ENCODE results near the gene ST3GAL3. TPM values are rescaled to one million over a fixed set of nuclear protein-coding genes. Genes with fewer than 3 reads are reported as not detected.

The ST3GAL3 gene
- total and polyA plus RNA-seq, 2 of the 13 experiments (the other 11 are each of a cell fraction or from before 2014, with no cell fraction given) = 5.1 to 8.1 TPM

DNA sequence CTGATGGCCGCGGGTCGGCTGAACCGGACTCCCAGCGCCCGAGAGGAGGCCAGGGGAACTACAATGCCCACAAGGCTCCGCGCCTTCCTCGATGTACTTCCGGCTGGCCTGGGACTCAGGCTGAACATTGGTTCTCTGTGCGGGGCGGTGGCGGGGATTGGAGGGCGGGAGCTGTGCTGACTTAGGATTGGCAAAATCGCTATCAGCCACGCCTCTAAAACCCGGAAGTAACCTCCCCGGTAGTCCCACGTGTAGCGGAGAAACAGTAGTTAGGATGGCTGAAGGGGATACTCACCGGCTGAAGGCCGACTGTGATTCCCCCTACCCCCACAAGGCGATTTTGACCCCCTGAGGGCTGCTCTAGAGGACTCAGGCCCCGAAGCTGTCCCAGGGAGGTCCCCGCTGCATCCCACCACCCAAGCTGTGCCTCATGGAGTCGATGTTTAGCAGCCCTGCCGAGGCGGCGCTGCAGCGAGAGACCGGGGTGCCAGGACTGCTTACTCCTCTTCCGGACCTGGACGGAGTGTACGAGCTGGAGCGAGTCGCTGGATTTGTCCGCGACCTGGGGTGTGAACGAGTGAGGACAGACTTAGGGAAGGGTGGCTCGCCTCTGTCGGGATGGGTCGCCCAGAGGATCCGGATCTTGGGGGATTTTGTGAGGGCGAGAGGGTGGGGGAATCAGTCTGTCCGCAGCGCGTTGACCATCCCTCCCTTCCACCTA is 262.6 kb downstream of the ST3GAL3 start, which contains the start of gene DPH2 (continued):
- TF ChIP-seq, protein P1, sequence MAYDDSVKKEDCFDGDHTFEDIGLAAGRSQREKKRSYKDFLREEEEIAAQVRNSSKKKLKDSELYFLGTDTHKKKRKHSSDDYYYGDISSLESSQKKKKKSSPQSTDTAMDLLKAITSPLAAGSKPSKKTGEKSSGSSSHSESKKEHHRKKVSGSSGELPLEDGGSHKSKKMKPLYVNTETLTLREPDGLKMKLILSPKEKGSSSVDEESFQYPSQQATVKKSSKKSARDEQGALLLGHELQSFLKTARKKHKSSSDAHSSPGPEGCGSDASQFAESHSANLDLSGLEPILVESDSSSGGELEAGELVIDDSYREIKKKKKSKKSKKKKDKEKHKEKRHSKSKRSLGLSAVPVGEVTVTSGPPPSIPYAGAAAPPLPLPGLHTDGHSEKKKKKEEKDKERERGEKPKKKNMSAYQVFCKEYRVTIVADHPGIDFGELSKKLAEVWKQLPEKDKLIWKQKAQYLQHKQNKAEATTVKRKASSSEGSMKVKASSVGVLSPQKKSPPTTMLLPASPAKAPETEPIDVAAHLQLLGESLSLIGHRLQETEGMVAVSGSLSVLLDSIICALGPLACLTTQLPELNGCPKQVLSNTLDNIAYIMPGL (CRISPR knock-in tag; IDR thresholded peaks at IDR 0.05; ENCODE audit: borderline replicate concordance in 1 of 2, low read depth in 1 of 2) = no peak
- TF ChIP-seq NFE2 (CRISPR knock-in tag; IDR thresholded peaks at IDR 0.05) = no peak
- no peak for TF ChIP-seq ZFYVE20 (CRISPR knock-in tag; IDR thresholded peaks at IDR 0.05; ENCODE audit: borderline replicate concordance, low read depth)
- no peak for TF ChIP-seq MAZ (IDR thresholded peaks at IDR 0.05; ENCODE audit: borderline replicate concordance, low read depth, low read length)
- TF ChIP-seq MAZ (CRISPR knock-in tag; IDR thresholded peaks at IDR 0.05; ENCODE audit: low read depth) = 0 out of 2 replicates have a peak, but pooled peaks have one; percentile 1
- TF ChIP-seq U2AF1 (optimal IDR thresholded peaks at IDR 0.05; ENCODE audit: low read depth, low read length) = no peak
- no peak for TF ChIP-seq ZFP90 (CRISPR knock-in tag; IDR thresholded peaks at IDR 0.05; ENCODE audit: borderline replicate concordance)
- peak; percentile 90 for TF ChIP-seq GATAD1 (CRISPR knock-in tag; IDR thresholded peaks at IDR 0.05)
- TF ChIP-seq, protein P2, sequence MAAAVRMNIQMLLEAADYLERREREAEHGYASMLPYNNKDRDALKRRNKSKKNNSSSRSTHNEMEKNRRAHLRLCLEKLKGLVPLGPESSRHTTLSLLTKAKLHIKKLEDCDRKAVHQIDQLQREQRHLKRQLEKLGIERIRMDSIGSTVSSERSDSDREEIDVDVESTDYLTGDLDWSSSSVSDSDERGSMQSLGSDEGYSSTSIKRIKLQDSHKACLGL (CRISPR knock-in tag; IDR thresholded peaks at IDR 0.05) = peak; percentile 90
- TF ChIP-seq, protein P3, sequence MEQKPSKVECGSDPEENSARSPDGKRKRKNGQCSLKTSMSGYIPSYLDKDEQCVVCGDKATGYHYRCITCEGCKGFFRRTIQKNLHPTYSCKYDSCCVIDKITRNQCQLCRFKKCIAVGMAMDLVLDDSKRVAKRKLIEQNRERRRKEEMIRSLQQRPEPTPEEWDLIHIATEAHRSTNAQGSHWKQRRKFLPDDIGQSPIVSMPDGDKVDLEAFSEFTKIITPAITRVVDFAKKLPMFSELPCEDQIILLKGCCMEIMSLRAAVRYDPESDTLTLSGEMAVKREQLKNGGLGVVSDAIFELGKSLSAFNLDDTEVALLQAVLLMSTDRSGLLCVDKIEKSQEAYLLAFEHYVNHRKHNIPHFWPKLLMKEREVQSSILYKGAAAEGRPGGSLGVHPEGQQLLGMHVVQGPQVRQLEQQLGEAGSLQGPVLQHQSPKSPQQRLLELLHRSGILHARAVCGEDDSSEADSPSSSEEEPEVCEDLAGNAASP (CRISPR knock-in tag; IDR thresholded peaks at IDR 0.05; ENCODE audit: borderline replicate concordance) = no peak
- TF ChIP-seq ZNF724P (CRISPR knock-in tag; IDR thresholded peaks at IDR 0.05; ENCODE audit: borderline replicate concordance) = peak; percentile 45; the same call in 1 of the 2 replicates
- no peak for TF ChIP-seq RARG (CRISPR knock-in tag; IDR thresholded peaks at IDR 0.05; ENCODE audit: low read depth)
- TF ChIP-seq ZNF790 (CRISPR knock-in tag; IDR thresholded peaks at IDR 0.05; ENCODE audit: borderline replicate concordance) = no peak
- TF ChIP-seq, protein P4, sequence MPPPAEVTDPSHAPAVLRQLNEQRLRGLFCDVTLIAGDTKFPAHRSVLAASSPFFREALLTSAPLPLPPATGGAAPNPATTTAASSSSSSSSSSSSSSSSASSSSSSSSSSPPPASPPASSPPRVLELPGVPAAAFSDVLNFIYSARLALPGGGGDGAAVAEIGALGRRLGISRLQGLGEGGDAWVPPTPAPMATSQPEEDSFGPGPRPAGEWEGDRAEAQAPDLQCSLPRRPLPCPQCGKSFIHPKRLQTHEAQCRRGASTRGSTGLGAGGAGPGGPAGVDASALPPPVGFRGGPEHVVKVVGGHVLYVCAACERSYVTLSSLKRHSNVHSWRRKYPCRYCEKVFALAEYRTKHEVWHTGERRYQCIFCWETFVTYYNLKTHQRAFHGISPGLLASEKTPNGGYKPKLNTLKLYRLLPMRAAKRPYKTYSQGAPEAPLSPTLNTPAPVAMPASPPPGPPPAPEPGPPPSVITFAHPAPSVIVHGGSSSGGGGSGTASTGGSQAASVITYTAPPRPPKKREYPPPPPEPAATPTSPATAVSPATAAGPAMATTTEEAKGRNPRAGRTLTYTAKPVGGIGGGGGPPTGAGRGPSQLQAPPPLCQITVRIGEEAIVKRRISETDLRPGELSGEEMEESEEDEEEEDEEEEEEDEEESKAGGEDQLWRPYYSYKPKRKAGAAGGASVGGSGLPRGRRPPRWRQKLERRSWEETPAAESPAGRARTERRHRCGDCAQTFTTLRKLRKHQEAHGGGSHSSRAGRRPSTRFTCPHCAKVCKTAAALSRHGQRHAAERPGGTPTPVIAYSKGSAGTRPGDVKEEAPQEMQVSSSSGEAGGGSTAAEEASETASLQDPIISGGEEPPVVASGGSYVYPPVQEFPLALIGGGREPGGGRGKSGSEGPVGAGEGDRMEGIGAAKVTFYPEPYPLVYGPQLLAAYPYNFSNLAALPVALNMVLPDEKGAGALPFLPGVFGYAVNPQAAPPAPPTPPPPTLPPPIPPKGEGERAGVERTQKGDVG (CRISPR knock-in tag; IDR thresholded peaks at IDR 0.05; ENCODE audit: borderline replicate concordance) = no peak
- TF ChIP-seq, protein P5, sequence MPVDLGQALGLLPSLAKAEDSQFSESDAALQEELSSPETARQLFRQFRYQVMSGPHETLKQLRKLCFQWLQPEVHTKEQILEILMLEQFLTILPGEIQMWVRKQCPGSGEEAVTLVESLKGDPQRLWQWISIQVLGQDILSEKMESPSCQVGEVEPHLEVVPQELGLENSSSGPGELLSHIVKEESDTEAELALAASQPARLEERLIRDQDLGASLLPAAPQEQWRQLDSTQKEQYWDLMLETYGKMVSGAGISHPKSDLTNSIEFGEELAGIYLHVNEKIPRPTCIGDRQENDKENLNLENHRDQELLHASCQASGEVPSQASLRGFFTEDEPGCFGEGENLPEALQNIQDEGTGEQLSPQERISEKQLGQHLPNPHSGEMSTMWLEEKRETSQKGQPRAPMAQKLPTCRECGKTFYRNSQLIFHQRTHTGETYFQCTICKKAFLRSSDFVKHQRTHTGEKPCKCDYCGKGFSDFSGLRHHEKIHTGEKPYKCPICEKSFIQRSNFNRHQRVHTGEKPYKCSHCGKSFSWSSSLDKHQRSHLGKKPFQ (CRISPR knock-in tag; IDR thresholded peaks at IDR 0.05; ENCODE audit: insufficient replicate concordance) = no peak
- TF ChIP-seq, protein P6, sequence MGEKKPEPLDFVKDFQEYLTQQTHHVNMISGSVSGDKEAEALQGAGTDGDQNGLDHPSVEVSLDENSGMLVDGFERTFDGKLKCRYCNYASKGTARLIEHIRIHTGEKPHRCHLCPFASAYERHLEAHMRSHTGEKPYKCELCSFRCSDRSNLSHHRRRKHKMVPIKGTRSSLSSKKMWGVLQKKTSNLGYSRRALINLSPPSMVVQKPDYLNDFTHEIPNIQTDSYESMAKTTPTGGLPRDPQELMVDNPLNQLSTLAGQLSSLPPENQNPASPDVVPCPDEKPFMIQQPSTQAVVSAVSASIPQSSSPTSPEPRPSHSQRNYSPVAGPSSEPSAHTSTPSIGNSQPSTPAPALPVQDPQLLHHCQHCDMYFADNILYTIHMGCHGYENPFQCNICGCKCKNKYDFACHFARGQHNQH (CRISPR knock-in tag; IDR thresholded peaks at IDR 0.05) = no peak
- TF ChIP-seq, protein P7, sequence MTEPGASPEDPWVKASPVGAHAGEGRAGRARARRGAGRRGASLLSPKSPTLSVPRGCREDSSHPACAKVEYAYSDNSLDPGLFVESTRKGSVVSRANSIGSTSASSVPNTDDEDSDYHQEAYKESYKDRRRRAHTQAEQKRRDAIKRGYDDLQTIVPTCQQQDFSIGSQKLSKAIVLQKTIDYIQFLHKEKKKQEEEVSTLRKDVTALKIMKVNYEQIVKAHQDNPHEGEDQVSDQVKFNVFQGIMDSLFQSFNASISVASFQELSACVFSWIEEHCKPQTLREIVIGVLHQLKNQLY (CRISPR knock-in tag; IDR thresholded peaks at IDR 0.05) = no peak

All from HepG2 (cell line).